HepG2 (cell line): ENCODE measurements around the gene GSK3B. TPM values are rescaled to one million over a fixed set of nuclear protein-coding genes. Genes with fewer than 3 reads are reported as not detected.

Experiments
- JARID2 ChIP-seq: sonication (generic); formaldehyde crosslinking; IDR thresholded peaks from 2 replicates; pipeline ENCODE4 v1.8.1; 2023; ENCODE audit warnings: missing genetic modification reagents, inconsistent platforms; ENCODE audit not compliant: insufficient replicate concordance
- KLF16 ChIP-seq, 2 experiments: sonication (generic) in 1 of 2; formaldehyde crosslinking in 1 of 2; IDR thresholded peaks; 2 replicates each; pipeline versions ENCODE4 v1.6.1 to v1.8.0; 2016 to 2023; ENCODE audit warnings: missing genetic modification reagents in 2 of 2, missing compliant biosample characterization in 1 of 2
- KMT2A ChIP-seq: sonication (generic); formaldehyde crosslinking; IDR thresholded peaks from 2 replicates; pipeline ENCODE4 v1.4.0; 2020; ENCODE audit warnings: missing genetic modification reagents
- MTA1 ChIP-seq: sonication (generic); formaldehyde crosslinking; IDR thresholded peaks from 2 replicates; pipeline ENCODE4 v1.4.0; 2020; ENCODE audit warnings: missing genetic modification reagents, mild to moderate bottlenecking, borderline replicate concordance
- PCBP2 ChIP-seq: fragments of 200-400 bp; formaldehyde crosslinking; optimal IDR thresholded peaks from 2 replicates; pipeline ENCODE3; 2018; ENCODE audit warnings: low read length, low read depth; ENCODE audit not compliant: poor library complexity, severe bottlenecking
- PRDM4 ChIP-seq: sonication (generic); formaldehyde crosslinking; IDR thresholded peaks from 2 replicates; pipeline ENCODE4 v1.9.0; 2021; ENCODE audit warnings: missing genetic modification reagents, borderline replicate concordance
- RBM39 ChIP-seq: fragments of 200-400 bp; formaldehyde crosslinking; IDR thresholded peaks from one replicate; pipeline ENCODE4 v1.6.1; 2018; ENCODE audit warnings: antibody characterized with exemption, mild to moderate bottlenecking, low read depth, low read length; ENCODE audit not compliant: poor library complexity, severe bottlenecking
- SIX1 ChIP-seq: sonication (generic); formaldehyde crosslinking; IDR thresholded peaks from 2 replicates; pipeline ENCODE4 v1.4.0; 2020; ENCODE audit warnings: missing genetic modification reagents, borderline replicate concordance
- THRA ChIP-seq: sonication (generic); formaldehyde crosslinking; IDR thresholded peaks from 2 replicates; pipeline ENCODE4 v1.4.0; 2020; ENCODE audit warnings: missing genetic modification reagents, borderline replicate concordance
- ZNF615 ChIP-seq: sonication (generic); formaldehyde crosslinking; IDR thresholded peaks from 2 replicates; pipeline ENCODE4 v1.5.0; 2020; ENCODE audit warnings: mild to moderate bottlenecking, missing genetic modification reagents, borderline replicate concordance
- polyA plus RNA-seq, 8 experiments: library from polyadenylated mRNA; depleted of rRNA in 3 of 8; stranded (reverse) in 7 of 8; unstranded in 1 of 8; fragments of >200 nt; fragmentation: Illumina TruSeq in 4 of 8; extraction: Trizol in 4 of 8; gene quantifications; 2 replicates each; pipeline versions ENCODE4 v1.2.1 to v1.2.3, GENCODE V29; 2011 to 2016; ENCODE audit warnings: low read depth in 4 of 8, missing spikeins in 1 of 8, mixed read lengths in 1 of 8; ENCODE audit not compliant: insufficient read depth in 1 of 8
- total RNA-seq, 5 experiments: library from RNA; depleted of rRNA; stranded (reverse); fragments of >200 nt; fragmentation: Illumina TruSeq; extraction: Trizol; gene quantifications; 2 replicates each; pipeline ENCODE4 v1.2.3, GENCODE V29; 2016; ENCODE audit warnings: low read depth in 1 of 5
- TF ChIP-seq, protein P1 (sequence below): sonication (generic); formaldehyde crosslinking; IDR thresholded peaks from 2 replicates; pipeline ENCODE4 v1.5.0; 2020; ENCODE audit warnings: missing genetic modification reagents
- TF ChIP-seq, protein P2 (sequence below): sonication (generic); formaldehyde crosslinking; IDR thresholded peaks from 2 replicates; pipeline ENCODE4 v1.5.0; 2020; ENCODE audit warnings: mild to moderate bottlenecking, missing genetic modification reagents
- TF ChIP-seq, protein P3 (sequence below): sonication (generic); formaldehyde crosslinking; IDR thresholded peaks from 2 replicates; pipeline ENCODE4 v1.4.0; 2020; ENCODE audit warnings: missing genetic modification reagents
- TF ChIP-seq, protein P4 (sequence below): sonication (generic); formaldehyde crosslinking; IDR thresholded peaks from 2 replicates; pipeline ENCODE4 v1.4.0; 2020; ENCODE audit warnings: mild to moderate bottlenecking, missing genetic modification reagents

GSK3B gene
- total and polyA plus RNA-seq, 2 of the 13 experiments (the other 11 are each of a cell fraction or from before 2014, with no cell fraction given), result 22.3 to 30.1 TPM

- peak; percentile 45; the same call in 1 of the 2 replicates for TF ChIP-seq MTA1
- peak; percentile 71 for TF ChIP-seq JARID2 (CRISPR knock-in tag)
- peak; percentile 82 for TF ChIP-seq KMT2A (CRISPR knock-in tag)
- TF ChIP-seq RBM39, result peak; percentile 94
- TF ChIP-seq, protein P1, sequence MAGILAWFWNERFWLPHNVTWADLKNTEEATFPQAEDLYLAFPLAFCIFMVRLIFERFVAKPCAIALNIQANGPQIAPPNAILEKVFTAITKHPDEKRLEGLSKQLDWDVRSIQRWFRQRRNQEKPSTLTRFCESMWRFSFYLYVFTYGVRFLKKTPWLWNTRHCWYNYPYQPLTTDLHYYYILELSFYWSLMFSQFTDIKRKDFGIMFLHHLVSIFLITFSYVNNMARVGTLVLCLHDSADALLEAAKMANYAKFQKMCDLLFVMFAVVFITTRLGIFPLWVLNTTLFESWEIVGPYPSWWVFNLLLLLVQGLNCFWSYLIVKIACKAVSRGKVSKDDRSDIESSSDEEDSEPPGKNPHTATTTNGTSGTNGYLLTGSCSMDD, result no peak
- TF ChIP-seq, protein P2, sequence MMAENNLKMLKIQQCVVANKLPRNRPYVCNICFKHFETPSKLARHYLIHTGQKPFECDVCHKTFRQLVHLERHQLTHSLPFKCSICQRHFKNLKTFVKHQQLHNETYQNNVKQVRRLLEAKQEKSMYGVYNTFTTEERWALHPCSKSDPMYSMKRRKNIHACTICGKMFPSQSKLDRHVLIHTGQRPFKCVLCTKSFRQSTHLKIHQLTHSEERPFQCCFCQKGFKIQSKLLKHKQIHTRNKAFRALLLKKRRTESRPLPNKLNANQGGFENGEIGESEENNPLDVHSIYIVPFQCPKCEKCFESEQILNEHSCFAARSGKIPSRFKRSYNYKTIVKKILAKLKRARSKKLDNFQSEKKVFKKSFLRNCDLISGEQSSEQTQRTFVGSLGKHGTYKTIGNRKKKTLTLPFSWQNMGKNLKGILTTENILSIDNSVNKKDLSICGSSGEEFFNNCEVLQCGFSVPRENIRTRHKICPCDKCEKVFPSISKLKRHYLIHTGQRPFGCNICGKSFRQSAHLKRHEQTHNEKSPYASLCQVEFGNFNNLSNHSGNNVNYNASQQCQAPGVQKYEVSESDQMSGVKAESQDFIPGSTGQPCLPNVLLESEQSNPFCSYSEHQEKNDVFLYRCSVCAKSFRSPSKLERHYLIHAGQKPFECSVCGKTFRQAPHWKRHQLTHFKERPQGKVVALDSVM (CRISPR knock-in tag), result 0 out of 2 replicates have a peak, but pooled peaks have one; percentile 44
- no peak for TF ChIP-seq SIX1 (CRISPR knock-in tag)
- peak in 1 of 2 experiments; percentile 76; a peak in 2 of 4 replicates for TF ChIP-seq KLF16 (CRISPR knock-in tag; IDR thresholded peaks at IDR 0.05)
- TF ChIP-seq PCBP2, result no peak
- TF ChIP-seq, protein P3, sequence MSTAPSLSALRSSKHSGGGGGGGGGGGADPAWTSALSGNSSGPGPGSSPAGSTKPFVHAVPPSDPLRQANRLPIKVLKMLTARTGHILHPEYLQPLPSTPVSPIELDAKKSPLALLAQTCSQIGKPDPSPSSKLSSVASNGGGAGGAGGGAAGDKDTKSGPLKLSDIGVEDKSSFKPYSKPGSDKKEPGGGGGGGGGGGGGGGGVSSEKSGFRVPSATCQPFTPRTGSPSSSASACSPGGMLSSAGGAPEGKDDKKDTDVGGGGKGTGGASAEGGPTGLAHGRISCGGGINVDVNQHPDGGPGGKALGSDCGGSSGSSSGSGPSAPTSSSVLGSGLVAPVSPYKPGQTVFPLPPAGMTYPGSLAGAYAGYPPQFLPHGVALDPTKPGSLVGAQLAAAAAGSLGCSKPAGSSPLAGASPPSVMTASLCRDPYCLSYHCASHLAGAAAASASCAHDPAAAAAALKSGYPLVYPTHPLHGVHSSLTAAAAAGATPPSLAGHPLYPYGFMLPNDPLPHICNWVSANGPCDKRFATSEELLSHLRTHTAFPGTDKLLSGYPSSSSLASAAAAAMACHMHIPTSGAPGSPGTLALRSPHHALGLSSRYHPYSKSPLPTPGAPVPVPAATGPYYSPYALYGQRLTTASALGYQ (CRISPR knock-in tag), result peak; percentile 84
- 0 out of 2 replicates have a peak, but pooled peaks have one; percentile 51 for TF ChIP-seq ZNF615 (CRISPR knock-in tag)
- TF ChIP-seq, protein P4, sequence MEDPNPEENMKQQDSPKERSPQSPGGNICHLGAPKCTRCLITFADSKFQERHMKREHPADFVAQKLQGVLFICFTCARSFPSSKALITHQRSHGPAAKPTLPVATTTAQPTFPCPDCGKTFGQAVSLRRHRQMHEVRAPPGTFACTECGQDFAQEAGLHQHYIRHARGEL (CRISPR knock-in tag), result no peak
- TF ChIP-seq THRA (CRISPR knock-in tag), result no peak
- TF ChIP-seq PRDM4 (CRISPR knock-in tag), result no peak
These were observed 1.2 kb upstream of the GSK3B start (continued) for GRCh38 chr3:120095226-120095978.
